Right forelimb (tissue), 1 donor: ENCODE results near the gene CIBAR2.

Experiments
- DNase-seq: peaks from one replicate; pipeline ENCODE4 v3.0.0-alpha.2; 2018

CIBAR2 gene

DNA sequence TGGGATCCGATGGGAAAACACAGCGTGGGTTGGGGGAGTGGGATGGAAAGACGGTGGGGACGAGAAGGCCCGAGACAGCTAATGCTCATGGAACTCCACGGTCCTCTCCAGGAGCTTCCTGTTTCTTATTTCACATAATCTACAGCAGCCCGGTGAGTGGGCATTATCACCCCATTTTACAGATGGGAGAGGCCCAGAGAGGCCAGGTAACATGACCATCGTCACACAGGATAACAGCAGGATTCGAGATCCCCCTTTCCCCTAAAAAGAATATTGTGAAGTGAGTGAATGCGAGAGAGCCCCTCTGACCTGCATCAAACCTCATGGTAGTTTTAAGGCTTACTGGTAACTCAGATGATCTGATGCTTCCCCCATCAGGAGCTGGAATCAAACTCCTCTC lies 12.0 kb downstream of the CIBAR2 start:
- DNase-seq, result no peak

DNA sequence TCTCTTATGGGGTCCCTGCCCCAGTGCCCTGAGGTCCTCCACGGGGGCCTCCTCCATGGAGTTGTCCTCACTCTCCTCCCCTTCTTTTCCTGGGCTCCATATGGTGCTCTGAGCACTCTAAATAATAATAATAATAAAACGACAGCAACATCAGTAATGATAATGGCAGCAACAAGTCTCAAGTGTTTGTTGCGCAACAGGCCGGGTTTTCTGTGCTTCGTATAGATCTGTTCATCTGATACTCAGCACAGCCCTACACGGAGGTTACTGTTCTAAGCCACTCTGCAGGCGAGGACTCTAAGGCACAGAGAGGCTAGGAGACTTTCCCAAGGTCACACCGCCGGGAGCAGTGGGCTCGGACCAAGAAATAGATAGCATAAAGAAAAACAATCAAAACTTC lies 13.7 kb downstream of the CIBAR2 start:
- DNase-seq, result no peak

DNA sequence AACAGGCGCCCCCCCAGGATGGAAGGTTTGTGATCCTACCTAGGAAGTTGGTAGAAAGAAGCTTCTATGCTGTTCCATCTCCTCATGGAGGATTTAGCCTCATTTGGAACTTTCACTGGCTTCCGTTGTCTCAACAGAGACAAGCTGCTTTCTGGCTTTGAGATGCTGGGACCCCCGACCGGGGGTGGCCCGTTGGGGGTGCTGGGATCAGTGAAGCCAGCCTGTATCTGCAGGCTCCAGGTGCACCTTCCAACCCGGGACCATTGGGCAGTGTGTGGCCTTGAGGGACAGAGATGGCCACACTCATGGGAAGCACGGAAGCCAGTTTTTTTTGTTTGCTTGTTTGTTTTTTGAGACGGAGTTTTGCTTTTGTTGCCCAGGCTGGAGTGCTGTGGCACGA lies 15.4 kb downstream of the CIBAR2 start:
- DNase-seq, result no peak

DNA sequence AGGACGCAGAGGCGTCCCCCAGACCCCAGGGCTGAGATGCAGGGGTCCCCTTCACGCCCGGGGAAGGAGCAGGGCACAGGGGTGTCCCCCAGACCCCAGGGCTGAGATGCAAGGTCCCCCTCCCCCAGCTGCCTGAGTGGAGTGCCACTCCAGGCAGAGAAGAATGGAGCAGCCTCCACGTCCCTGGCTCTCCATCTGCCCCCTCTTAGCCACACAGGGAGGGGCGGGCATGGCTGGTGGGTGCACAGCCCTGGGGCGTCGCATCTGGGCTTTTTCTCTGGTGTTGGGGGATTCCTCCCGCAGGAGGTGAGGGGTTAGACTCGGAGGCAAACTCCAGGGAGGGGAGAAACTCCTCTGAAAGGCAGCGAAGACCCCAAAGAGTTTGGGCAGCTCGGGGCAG lies 17.5 kb downstream of the CIBAR2 start:
- DNase-seq, result no peak

DNA sequence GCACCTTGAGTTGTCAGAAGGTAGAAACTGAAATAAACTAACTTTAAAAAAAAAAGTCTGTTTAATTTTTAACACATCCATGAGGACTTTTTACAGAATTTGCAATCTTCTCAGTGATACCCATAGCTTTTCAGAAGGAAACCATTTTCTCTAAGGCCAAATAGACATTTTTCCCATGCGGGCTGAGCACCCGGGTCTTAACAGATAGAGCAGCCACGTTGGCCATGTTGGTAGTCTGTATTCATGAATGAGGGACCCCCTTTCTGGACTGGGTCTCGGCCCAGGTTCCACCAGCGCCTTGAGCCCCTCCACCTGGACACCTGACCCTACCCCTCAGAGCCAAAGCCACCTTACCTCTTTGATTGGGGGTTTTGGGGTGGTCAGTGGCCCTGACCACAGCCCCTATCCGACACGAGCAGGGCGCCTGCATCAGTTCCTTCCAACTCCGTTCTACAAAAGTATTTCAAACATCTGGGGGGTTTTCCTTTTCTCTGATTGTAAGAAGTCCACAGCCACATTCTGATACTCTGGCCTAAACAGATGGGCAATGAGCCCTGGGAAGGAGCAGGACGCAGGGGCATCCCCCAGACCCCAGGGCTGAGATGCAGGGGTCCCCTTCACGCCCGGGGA lies 18.0 kb downstream of the CIBAR2 start:
- no peak for DNase-seq

DNA sequence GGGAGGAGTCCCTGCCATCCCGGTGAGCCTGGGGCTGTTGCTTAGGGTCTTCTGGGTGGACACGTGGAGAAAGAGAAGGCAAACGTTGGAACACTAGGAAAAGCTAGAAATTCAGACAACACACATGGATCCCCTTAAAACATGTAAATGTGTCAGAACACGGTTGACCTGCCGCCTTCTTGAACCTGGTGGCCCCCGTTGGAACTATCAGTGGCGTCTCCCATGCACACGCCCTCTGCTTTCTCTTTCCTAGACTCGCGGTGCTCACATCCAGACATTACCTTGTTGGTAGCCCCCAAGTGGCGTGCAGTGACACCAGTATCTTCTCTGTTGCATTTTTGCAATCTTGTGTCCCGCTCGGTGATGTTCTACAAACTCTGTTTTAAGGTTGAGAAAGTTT lies 18.6 kb downstream of the CIBAR2 start:
- no peak for DNase-seq

DNA sequence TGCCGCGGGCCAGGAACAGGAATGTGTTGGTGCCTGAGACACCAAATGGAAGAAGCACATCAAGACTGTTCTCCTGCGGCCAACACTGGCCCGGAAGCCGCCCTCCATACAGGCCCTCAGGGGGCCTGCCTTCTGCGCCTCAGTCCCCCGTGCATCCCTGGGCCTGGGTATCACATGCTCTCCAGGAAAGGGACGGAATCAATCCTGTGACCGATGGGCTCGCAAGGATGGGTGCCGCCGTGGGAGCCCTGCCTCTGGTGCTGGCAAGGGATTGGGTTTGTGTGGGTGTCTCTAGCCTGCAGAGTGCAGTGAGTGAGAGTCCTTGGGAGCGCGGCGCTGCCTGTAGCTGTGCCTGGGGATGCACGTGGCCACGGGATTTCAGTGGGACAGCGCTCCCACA lies 19.4 kb downstream of the CIBAR2 start:
- no peak for DNase-seq

DNA sequence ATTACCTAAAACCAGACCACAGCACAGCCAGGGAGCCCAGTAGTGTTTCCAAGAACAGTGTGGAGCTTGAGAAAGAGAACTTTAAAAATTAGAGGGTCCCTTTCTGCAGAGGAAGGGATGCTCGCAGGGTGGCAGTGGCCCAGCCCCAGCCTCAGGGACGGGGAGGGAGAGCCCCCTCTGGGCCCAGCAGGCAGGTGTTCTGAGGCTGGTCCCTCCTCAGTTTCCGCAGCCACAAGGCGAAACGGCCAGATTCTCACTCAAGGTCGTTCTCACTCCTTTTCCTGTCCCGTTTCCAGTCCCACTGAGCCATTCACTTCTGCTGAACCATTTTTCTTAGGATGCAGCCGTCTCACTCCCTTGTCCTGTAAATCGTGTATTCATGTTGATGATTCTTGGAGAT lies 20.0 kb downstream of the CIBAR2 start:
- no peak for DNase-seq

DNA sequence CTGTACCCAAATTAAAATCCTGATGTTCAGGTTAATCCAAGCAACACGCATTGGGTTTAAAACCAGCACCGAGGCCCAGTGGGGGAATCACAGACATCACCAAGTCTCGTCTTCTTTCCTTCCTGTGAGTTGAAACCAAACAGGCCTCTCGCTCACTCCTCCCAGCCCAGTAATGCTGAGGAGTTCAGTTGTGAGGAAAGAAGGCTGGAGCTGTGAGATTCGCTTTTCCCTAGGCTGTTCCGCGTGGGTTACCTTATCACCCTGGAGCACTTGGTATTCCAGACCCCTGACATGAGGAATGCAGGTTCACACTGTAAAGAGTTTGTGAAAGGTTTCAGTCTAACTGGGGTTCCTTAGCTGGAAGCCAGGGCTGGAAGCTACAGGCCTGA lies 20.8 kb downstream of the CIBAR2 start:
- no peak for DNase-seq

DNA sequence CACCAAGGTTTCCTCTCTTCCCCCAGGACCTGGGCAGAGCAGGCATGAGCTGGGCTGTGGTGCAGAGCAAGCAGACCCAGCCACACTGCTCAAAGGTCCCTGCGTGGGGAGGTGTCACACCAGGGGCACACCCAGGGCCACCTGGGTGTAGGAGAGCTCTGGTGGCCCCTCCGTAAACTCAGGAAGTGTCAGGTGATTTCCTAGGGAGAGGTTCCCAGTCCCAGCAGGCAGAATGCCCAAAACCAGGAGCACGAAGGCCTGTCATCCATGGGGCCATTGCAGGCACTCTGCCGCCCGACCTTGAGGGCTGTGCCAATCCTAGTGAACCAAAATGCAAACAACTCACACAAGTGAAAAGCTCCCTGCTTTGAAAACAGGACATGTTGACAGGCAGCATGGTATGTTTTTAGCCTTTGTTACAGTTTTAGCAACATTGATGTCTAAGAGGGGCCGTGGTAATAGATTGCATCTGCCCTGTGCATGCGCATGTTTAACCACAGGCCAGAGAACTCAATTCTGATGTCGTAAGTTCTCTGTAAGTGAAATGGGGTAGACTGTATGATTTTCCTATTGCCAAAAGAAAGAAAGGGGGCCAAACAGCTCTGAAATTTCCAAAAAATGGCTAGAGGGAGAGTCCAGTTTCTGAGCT lies 21.3 kb downstream of the CIBAR2 start:
- DNase-seq, result no peak

DNA sequence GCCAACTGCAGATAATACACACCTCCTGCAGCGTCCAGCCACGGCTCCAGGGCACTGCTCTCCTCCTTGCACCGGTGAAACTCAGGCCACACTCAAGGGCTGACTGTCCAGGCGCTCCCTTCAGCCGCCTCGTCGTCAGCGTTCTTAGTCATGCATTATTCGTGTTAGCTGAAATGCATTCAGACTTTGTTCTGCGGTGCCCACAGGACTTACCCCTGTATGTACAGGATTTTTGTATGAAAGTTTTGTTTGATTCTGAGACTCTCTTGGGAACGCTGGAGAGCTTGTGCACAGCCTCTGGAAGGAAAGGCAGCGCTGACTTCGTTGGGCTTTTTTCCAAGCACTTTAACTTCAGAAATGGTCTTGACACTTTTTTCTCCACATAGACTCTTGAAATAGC lies 22.1 kb downstream of the CIBAR2 start:
- DNase-seq, result no peak

DNA sequence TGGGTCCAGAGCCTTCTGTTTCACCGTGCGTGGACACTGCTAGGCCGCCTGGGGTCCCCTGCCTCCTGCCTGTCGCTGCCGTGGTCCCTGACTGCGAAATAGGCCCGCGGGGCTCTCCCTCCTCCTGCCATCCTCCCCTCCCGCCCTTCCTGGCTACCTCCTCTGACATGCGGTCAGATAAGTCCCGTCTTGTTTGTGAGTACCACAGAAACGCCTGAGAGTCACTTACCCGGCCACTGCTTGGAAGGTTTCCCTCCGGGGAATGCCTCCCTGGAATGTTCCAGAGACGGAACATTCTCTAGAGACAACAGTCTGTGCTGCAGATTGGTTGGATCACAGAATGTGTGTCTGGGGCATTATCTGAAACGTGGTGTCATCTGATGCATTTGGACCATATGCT lies 22.7 kb downstream of the CIBAR2 start:
- DNase-seq, result no peak

DNA sequence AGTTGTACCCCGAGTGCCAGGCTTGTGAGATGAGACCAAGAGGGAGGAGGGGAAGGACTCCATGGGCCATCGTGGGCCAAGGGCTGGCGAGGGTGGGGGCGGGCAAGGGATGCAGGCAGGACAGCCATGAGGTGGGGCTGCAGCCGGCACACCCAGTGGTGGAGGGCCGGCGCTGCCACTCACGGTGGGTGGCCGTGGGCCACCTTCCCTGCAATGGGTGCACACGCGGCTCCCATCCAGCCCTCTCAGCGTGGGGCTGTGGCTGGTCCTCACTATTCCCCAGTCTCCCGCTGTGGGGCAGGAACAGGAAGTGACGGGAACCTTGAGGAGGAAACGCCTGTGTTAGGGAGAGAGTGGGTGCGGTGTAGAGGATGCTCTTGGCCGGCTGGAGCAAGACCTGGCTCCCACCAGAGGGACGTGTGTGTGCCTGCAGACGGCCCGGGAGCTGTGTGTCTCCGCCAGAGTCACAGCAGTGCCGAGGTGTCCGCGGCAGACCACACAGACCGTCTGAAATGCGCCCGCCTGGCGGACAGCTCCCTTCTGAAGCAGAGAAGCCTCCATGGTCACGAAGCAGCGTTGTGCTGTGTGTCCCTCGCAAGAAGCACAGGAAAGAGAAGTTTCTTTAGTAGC lies 23.6 kb downstream of the CIBAR2 start:
- no peak for DNase-seq

DNA sequence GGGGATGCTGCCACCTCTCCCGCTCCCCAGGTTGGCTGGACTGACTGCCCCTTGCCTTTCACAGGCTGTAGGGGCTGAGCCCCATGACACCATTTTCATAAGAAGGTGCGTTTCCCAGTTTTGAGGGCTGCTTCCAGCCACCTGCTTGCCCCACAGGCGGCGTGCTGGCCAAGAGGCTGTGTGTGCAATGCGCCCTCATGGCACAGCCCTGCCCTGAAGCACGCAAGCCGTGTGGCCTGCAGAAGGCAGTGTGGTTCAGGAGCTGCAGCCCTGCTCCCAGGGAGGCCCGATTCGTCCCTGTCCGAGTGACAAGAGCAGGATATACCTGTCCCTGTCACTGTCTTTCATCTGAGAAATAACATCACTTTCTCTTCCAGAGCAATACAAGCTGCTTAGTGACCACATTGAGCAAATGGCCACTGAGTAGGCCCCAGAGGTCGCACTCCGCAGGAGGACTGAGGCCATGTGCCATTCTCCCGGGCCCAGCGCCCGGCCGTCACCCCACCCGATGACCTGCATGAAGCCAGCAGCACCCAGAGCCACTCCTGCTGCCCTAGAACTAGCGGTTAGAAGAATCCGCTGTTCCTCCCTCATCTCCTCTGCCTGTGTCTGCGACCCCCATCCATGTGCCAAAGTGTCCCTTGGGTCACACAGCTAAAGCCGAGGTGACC lies 24.2 kb downstream of the CIBAR2 start:
- no peak for DNase-seq

DNA sequence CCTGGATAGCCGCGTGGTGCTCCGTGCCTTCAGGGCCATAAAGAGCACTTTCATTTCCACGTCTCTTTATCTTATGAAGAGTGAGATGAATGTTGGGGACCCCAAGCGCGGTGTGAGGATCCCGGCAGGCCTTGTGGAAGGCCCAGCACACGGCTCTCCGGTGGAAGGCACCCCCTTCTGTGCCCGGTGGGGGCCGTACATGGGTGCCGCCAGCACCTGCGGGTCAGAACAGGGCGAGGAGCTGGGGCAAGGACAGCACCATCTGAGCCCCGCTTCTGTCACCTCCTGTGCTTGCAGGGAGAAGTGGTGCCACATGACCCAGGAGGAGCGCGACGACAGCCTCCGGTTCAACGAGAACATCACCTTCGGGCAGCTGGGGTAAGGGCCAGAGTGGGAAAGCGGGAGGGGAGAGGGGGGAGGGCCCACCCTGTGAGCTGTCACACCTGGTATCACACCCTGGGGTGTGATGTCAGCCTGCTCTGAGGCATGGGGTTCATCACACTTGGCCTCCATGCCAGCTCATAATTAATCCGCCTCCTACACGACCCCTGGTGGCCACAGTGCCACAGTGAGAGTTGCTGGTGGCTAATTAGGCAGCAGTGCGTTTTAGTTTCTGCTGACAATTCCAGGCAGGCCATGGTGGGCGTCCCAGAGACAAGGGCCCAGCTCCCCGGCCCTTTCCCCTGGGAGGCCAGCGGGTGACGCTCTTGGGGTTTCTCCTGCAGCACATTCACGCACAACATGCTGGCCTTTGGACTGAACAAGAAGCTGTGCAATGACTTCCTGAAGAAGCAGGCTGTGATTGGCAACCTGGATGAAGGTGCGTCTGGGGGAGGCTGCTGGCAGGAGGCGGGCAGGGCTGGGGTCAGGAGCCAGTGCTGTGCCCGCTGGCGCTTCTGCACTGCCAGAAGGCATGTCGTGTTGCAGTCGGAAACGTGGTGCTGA lies 25.7 kb downstream of the CIBAR2 start:
- peak; percentile 79 for DNase-seq

DNA sequence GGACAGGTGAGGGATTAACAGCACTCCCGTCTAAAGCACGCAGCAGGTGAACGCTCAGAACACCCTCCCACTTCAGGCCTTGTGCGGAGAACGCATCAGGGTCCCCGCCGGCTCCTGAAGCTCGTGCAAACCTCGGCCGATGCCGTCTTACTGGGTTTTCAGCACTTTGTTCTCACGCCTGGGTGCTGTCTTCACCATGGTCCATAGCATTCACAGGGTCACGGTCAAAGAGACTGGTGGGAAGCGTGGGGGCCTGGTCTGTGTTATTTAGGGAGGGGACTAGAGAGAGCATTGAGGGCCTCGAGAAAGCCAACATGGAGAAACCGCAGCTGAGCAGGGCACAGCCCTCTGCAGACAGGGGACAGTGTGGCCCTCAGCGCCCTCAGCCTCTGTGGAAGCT lies 26.6 kb downstream of the CIBAR2 start:
- DNase-seq, result no peak

DNA sequence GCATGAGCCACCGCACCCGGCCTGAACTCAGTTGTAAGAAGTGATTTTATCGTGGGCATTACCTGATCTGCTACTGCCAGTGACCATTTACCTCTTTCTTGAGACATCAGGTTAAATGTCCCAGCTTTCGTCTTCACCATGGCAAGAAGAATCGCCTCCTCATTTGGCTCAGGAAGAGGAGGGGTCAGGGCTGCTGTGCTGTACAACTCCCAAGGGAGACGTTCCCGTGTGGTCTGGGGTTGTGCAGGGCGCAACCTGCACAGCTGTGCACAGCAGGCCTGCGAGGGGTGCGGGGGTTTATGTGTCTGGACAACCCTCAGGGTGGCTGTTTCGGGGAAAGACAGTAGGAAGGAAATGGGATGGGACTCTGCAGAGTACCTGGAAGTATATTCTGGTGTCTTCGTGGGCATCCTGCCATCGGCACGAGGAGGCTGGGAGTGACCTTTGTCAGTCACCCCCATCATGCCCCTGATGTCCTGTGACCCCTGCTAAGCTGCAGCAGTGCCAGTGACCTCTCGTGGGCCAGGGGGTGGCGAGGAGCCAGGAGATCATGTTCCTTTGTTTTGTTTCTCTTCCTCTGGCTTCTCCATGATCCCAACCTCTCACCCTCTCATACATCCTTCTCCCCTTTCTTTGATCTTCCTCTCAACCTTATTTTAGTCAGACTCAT lies 27.3 kb downstream of the CIBAR2 start:
- no peak for DNase-seq

DNA sequence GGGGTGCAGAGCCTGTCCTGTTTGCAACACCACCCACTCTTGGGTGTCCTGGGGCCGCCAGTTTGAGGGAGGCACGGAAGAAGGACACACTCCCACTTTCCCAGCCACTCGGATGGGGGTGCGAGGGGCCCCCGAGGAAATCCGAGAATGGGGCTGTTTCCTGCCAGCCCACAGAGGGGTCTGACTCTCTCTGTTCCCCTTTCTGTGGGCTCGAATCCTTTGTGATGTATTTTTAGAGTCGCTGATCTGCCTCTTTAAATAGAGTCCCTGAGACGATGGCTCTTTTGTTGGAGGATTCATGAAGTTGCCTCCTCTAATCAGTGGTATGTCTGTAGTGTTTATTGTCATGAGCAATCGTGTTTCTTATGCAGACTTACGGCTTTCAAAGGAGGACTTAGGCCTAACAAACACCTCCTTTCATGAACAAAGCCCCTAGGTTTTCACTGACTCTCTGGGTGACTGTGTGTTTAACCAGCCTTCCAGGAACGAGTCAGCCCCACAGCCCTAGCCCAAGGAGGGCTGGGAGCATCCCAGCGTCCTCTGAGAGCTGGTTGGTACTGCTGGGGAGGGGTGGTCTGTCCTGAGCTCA lies 29.1 kb downstream of the CIBAR2 start:
- DNase-seq, result no peak

DNA sequence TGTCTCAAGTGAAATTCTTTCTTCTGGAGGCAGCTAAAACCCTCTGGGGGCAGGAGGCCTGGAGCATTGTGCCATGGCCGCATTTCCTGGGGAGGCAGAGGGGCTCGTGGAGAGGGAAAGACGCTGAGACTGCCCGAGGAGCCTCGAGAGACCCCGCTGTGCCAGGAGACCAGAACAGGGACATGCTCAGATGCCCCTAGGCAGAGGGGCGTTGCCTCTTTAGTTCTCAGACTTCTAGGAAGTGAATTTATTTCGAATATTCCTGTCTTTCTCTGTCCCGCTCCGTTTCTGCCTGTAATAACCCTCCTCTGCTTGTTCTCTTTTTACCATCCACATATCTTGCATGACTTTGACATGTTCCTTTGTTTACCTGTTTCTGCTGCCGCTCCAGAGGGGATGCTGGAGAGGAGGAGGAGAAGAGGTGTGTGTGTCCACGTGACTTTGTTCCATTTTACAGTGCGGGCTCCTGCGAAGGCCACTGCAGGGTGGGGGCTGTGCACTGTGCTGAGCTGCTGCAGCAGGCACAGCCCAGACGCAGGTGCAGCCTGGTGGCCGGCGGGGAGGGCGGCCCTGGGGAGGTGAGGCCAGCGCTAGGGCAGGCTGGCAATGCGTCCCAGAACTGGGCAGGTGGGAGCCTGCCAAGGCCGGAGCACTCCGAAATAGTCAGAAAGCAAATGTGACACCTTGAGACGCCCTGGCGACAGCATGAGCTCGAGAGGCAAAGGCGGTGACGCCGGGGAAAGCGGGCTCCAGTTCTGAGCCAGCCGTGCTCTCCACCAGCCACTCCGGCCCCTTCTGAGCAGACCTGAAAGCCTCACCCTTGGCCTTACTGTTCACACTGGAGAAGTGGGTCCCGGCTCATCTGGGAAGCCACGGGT lies 29.9 kb downstream of the CIBAR2 start:
- no peak for DNase-seq

DNA sequence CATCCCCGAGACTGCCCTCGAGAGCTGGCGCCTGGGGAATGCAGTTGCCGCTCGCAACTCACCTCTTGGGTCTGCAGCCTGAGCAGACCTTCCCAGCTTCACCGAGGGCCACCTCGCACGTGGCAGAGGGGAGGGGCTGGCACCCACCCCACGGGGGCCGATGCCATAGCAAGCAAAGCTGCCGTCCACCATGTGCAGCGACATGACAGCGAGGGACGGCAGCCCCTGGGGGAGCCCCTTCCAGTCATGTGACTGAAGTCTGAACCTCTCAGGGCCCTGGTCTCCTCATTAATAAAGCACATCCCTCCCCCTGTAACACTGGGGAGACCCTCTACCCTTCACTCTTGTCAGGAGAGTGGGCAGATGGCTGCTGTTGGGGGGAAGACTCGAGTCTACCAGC lies 30.5 kb downstream of the CIBAR2 start:
- DNase-seq, result no peak

DNA sequence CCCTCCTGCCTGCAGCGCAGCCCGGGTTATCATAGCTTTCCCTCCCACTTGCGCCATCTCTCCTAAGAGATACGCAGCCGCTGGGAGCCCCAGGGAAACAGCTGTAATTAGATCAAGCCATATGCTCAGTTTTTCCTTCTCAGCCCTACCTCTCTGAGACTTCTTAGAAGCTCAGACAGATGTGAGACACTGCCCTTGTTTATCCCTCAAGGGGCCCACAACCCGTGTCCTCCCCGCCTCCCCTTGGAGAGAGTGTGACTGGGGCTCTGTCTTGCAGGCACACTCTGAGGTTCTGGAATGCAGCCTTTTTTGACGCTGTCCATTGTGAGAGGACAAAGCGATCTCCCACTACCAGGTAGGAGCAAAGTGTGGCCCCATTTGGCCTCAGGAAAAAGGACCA lies 31.2 kb downstream of the CIBAR2 start:
- no peak for DNase-seq
